GM12892 (cell line): ENCODE results near the gene CDH13.
A peak's percentile ranks its signal among the peaks of the same experiment; 100 is the strongest.

ENCODE experiments used
- DNase-seq: peaks from one replicate; pipeline ENCODE4 v3.0.0; 2011; ENCODE audit not compliant: insufficient read length
- FAIRE-seq: peaks from 2 replicates; lab custom pipeline; 2011; peaks lifted over from hg19 to GRCh38; lab: Jason Lieb, UNC
- POLR2A ChIP-seq: IDR thresholded peaks from 2 replicates; pipeline ENCODE4 v1.6.1; 2011; ENCODE audit warnings: low read depth, low read length, control low read depth
- POLR2AphosphoS5 ChIP-seq: IDR thresholded peaks from 2 replicates; pipeline ENCODE4 v1.6.1; 2011; ENCODE audit warnings: low read depth, low read length, control low read depth
- TAF1 ChIP-seq: IDR thresholded peaks from 2 replicates; pipeline ENCODE4 v1.6.1; 2011; ENCODE audit warnings: low read depth, mild to moderate bottlenecking, control low read depth, low read length, borderline replicate concordance

The CDH13 gene

GRCh38 chr16:82713778-82714177 is 87.0 kb downstream of the CDH13 start:
- no peak for TF ChIP-seq TAF1
- no peak for TF ChIP-seq POLR2AphosphoS5
- no peak for TF ChIP-seq POLR2A
- DNase-seq (no peak), FAIRE-seq (no peak)

- FAIRE-seq (no peak), DNase-seq (no peak)
- no peak for TF ChIP-seq POLR2AphosphoS5
- no peak for TF ChIP-seq TAF1
- TF ChIP-seq POLR2A: no peak
These were observed 88.4 kb downstream of the CDH13 start for GRCh38 chr16:82715160-82715559.

- no peak for DNase-seq
- no peak for FAIRE-seq
These were observed 89.1 kb downstream of the CDH13 start for GRCh38 chr16:82715833-82716232.

GRCh38 chr16:82716361-82716855 is 89.6 kb downstream of the CDH13 start:
- FAIRE-seq (no peak), DNase-seq (no peak)
- TF ChIP-seq TAF1 (no peak), POLR2AphosphoS5 (no peak), POLR2A (no peak)

More at GRCh38 chr16:82715833-82716232, 89.1 kb downstream of the CDH13 start:
- TF ChIP-seq POLR2A (no peak), POLR2AphosphoS5 (no peak), TAF1 (no peak)

- FAIRE-seq (no peak), DNase-seq (no peak)
These were observed 93.6 kb downstream of the CDH13 start for GRCh38 chr16:82720414-82720813.

GRCh38 chr16:82726306-82726705 is 99.5 kb downstream of the CDH13 start:
- DNase-seq (no peak), FAIRE-seq (no peak)
- TF ChIP-seq POLR2A: no peak
- TF ChIP-seq POLR2AphosphoS5: no peak
- no peak for TF ChIP-seq TAF1

More at GRCh38 chr16:82720414-82720813, 93.6 kb downstream of the CDH13 start:
- no peak for TF ChIP-seq POLR2A
- TF ChIP-seq POLR2AphosphoS5: no peak
- TF ChIP-seq TAF1: no peak

- TF ChIP-seq POLR2A (no peak), POLR2AphosphoS5 (no peak), TAF1 (no peak)
- FAIRE-seq (peak; percentile 80), DNase-seq (no peak)
These were observed 102.1 kb downstream of the CDH13 start for GRCh38 chr16:82728901-82729300.

GRCh38 chr16:82730901-82731300 is 104.1 kb downstream of the CDH13 start:
- DNase-seq: no peak
- no peak for FAIRE-seq
- TF ChIP-seq POLR2A (no peak), POLR2AphosphoS5 (no peak), TAF1 (no peak)

GRCh38 chr16:82732461-82732860 is 105.7 kb downstream of the CDH13 start:
- TF ChIP-seq POLR2A: no peak
- no peak for TF ChIP-seq TAF1
- TF ChIP-seq POLR2AphosphoS5: no peak
- FAIRE-seq (no peak), DNase-seq (no peak)

GRCh38 chr16:82735186-82735585 is 108.4 kb downstream of the CDH13 start:
- no peak for DNase-seq
- TF ChIP-seq TAF1 (no peak), POLR2AphosphoS5 (no peak), POLR2A (no peak)
- FAIRE-seq: peak; percentile 92

GRCh38 chr16:82735673-82736091 is 108.9 kb downstream of the CDH13 start:
- TF ChIP-seq TAF1: no peak
- TF ChIP-seq POLR2AphosphoS5: no peak
- no peak for TF ChIP-seq POLR2A
- DNase-seq: no peak

GRCh38 chr16:82736224-82736623 is 109.5 kb downstream of the CDH13 start:
- DNase-seq (no peak), FAIRE-seq (peak; percentile 9)
- TF ChIP-seq POLR2A (no peak), POLR2AphosphoS5 (no peak), TAF1 (no peak)

More at GRCh38 chr16:82735673-82736091, 108.9 kb downstream of the CDH13 start:
- FAIRE-seq: peak; percentile 75

GRCh38 chr16:82738699-82739098 is 111.9 kb downstream of the CDH13 start:
- no peak for TF ChIP-seq POLR2A
- TF ChIP-seq POLR2AphosphoS5: no peak
- no peak for TF ChIP-seq TAF1
- FAIRE-seq: peak; percentile 17
- DNase-seq: no peak
